Gastroesophageal sphincter (tissue), 3 donors: Measurements from ENCODE around the gene SLC37A4.

Experiments
- EP300 ChIP-seq: sonication (generic); formaldehyde crosslinking; IDR thresholded peaks from one replicate; pipeline ENCODE4 v1.6.1; 2017; ENCODE audit warnings: antibody characterized with exemption, mild to moderate bottlenecking
- POLR2A ChIP-seq, 2 donors: fragments of 450-650 bp; IDR thresholded peaks; one replicate each; pipeline ENCODE4 v1.6.1; 2017; ENCODE audit warnings: antibody characterized with exemption in 2 of 2, mild to moderate bottlenecking in 2 of 2, moderate library complexity in 1 of 2
- TF ChIP-seq, protein P1 (sequence below), 4 experiments: fragments of 200-600 bp in 2 of 4; fragments of 450-650 bp in 2 of 4; sonication (generic) in 1 of 4; IDR thresholded peaks; one replicate each; pipeline ENCODE4 v1.5.1; 2017 to 2019; ENCODE audit warnings: antibody characterized with exemption in 4 of 4, mild to moderate bottlenecking in 2 of 4, moderate library complexity in 2 of 4

DNA sequence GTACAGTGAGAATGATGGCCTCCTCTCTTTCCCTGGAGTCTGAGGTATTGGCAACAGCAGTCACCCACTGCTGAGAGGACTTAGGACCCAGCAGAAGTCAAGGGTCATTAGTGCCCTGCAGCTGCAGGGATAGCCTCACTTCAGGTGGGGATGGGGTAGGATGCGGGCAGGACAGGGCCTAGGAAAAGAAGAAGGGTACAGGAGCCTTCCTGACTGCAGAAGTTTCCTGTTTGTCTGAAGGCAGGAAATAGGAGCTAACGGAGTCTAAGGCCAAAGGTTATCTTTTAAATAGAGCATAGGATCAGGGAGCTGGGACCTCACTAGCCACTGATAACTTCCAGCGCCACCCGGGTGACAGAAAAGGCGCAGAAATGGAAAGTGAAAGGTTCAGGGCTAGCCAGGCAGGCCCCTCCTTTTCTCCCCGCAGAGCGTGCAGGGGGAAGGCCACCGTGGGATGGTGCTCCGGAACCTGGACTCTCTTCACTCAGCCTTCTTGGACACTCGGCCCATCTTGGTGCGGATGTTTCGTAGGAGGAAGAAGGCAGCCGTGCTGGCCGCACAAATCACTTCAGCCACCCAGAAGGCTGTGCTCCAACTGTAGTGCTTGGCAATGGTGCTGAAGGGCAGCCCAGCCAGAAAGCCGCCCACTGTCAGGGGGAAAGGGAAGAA is 6.1 kb downstream of the SLC37A4 start:
- TF ChIP-seq, protein P1, sequence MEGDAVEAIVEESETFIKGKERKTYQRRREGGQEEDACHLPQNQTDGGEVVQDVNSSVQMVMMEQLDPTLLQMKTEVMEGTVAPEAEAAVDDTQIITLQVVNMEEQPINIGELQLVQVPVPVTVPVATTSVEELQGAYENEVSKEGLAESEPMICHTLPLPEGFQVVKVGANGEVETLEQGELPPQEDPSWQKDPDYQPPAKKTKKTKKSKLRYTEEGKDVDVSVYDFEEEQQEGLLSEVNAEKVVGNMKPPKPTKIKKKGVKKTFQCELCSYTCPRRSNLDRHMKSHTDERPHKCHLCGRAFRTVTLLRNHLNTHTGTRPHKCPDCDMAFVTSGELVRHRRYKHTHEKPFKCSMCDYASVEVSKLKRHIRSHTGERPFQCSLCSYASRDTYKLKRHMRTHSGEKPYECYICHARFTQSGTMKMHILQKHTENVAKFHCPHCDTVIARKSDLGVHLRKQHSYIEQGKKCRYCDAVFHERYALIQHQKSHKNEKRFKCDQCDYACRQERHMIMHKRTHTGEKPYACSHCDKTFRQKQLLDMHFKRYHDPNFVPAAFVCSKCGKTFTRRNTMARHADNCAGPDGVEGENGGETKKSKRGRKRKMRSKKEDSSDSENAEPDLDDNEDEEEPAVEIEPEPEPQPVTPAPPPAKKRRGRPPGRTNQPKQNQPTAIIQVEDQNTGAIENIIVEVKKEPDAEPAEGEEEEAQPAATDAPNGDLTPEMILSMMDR (IDR thresholded peaks at IDR 0.05): no peak
- no peak for TF ChIP-seq POLR2A (IDR thresholded peaks at IDR 0.05)
- TF ChIP-seq EP300: no peak
